H1 (cell line): Measurements from ENCODE around the gene IFIT1. TPM values are rescaled to one million over a fixed set of nuclear protein-coding genes. Genes with fewer than 3 reads are reported as not detected.

Experiments
- RAD21 ChIP-seq, 2 experiments: IDR thresholded peaks in 1 of 2; conservative IDR thresholded peaks in 1 of 2; 2 replicates each; pipeline ENCODE4 v1.6.1; 2011; ENCODE audit warnings: low read depth in 2 of 2, low read length in 2 of 2, improper control_type of control experiment in 1 of 2, inconsistent platforms in 1 of 2, mild to moderate bottlenecking in 1 of 2, moderate library complexity in 1 of 2
- polyA plus RNA-seq, 7 experiments: library from polyadenylated mRNA; depleted of rRNA in 3 of 7; stranded (reverse) in 5 of 7; unstranded in 2 of 7; fragments of >200 nt in 5 of 7; fragments of 200-250 nt in 2 of 7; gene quantifications; 1 replicate in 5 of 7; 2 replicates in 1 of 7; 4 replicates in 1 of 7; pipeline versions ENCODE4 v1.2.1 to v1.2.3, GENCODE V29; 2011 to 2013; ENCODE audit warnings: missing spikeins in 2 of 7, mixed read lengths in 2 of 7
- total RNA-seq: library from RNA; stranded (reverse); fragmentation: NEBNext Ultra II Directional; extraction: Animal tissue kit (Norgen Biotek cat#: 25700); gene quantifications from 2 replicates; pipeline ENCODE4 v1.2.1, GENCODE V29; 2021

The IFIT1 gene
- total and polyA plus RNA-seq, 2 of the 8 experiments (the other 6 are each of a cell fraction or from before 2014, with no cell fraction given) = 0.94 to 1.5 TPM

DNA sequence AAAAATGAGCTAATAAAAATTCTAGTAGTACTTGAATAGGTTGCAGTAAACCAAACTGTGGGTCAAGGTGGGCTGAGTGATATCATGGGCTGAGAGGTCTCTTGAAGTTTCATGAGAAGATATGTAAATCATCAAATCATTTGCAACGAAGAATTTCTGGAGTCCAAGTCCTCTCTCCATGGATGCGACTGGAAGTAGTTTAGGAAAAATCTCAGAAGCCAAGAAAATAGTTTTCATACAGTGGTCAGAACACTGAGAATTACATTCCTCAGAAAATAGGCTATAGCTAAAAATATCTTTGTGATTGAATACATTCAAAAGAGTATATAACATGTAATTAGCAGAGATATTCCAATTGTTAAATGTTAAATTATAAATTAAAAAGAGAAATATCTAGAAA lies 3.6 kb upstream of the IFIT1 start (continued):
- no peak for TF ChIP-seq RAD21 (IDR thresholded peaks at IDR 0.05 in 1 of 2, conservative IDR thresholded peaks at IDR 0.05 in 1 of 2; ENCODE audit: low read depth in 2 of 2, low read length in 2 of 2)
- TF ChIP-seq, all 59 proteins: peak for 0
